CD4-positive, alpha-beta T cell treated with Interferon alpha-2 for 1 hour (primary cell): ENCODE data around the gene ATXN7.

Source experiments
- DNase-seq, 2 donors: peaks; one replicate each; pipeline ENCODE4 v3.0.0-alpha.2; 2020 to 2022

The ATXN7 gene

DNA sequence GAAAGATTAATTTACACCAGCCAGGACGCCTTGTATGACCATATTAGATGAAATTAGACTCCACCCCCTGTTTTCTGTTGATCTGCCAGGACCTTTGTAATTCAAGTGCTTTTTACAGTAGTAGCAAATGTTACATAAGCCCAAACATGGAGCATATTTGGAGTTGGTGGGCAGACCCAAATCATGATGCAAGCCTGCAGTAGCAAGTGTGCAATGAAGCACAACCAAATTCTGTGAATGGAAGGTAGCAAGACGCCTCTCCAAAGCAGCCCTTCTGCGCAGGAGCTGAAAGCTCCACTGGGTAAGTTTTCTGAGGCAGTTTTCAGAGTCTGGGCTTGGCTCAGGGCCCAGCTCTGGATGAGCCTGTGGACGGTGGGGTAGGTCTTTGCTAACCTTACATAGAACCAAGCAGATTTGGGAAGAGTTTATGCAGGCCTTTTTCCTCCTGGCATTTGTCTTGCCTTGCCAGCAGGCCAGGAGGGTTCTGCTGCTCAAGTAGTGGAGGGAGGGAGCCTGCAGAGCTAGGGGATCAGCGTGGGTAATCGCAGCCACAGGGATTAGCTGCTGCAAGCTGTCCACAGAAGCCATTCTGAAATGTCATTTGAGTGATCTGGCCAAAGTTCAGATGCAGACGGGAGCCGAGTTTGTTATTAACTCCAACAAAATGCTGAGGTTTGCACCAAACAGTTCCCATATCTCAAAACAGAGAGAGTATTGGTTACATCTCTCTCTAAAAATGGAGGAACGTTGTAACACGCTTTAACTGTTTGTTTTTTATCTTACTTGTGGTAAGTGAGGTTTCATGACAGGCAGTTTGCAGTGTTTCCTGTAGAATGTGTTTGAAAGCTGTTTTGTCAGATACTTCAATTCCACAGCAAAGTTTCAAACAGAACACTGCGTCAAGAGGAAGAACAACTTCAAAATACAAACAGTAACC, 104.3 kb downstream of the ATXN7 start:
- DNase-seq = peak; percentile 32 to 79

DNA sequence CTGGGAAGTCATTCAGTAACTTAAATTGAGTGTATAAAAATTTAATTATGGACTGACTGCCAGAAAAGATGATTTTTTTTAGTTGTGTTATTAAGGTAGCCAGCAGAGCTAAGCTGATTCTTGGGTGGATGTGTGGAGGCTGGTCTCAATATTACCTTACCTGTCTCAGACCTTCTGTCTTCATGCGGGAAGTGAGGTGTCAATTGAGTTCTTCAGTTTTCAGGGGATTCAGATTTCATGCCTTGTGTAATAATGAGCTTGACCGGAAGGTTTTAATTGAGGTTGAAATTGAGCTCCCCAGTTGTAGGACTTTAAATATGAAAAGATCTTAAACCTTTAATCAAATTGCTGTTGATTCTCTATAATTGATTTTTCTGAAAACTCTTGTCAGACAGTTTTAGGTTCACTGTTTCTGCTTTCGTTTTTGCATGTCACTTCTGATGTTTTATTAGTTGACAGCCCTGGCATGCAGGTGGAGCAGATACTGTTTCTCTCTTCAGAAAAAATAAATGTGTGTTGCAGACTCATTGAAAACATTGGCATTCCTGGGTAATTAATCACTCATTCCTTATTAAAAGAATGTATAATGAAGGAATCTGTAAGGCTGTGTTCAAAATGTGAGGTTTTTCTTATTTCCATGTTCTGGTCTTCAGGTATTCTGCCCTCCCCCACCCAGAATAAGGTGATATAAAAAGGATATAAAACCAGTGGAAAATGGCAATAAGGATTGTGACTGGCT, 105.1 kb downstream of the ATXN7 start:
- no peak for DNase-seq

DNA sequence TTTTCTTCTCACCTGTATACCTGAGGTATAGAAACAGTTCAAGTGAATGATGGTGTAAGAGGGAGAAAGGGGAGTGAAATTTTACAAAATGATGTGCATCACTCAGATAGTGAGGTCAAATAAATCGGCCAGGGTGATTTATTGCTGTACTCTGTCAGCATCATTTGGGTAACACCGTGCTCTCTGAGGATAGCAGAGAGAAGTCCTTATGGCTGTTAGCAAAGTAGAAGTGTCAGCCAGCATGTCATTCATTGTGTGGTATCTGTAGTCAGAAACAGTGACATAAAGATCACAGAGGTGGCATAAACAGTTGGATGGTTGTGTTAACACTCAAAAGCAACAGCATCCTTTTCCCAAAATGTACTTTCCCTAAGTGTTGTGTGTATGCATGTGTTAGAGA, 106.2 kb downstream of the ATXN7 start:
- DNase-seq = no peak

DNA sequence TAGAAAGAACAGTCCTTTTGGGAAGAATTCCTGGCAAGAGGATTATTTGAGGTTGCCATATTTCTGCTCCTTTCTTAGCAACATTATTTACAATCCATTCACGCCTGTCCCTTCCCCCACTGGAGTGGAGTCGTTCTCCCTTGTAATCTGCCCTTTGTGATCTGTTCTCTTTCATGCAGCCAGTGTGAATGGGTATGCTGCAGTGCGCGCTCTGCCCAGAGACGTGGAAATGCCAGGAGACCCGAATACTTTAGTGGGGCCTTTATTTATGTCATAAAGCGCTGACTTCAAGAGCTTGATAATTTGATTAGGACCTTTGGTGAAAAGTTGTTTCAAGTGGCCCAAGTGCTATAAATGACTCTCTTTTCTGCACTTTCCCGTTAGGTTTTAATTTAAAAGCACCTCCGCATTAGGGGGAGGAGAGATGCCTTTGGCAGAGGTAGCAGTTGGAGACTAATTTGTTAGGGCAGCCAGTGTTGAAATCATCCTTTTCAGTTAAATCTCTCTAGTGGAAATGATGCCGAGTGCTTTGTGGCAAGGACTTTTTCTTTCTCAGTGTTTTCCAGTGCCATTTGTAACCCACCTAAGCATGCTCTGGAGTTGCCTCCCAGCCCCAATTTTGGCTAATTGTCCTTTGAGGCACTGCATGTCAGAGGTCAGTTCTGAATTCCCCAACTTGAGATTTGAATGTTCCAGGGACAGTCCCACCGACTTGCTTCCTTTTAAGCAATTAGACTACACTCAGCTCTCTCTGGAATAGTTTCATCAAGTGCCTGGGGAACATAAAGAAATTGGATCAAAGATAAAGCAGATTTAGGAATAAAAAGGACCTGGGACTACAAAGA, 107.2 kb downstream of the ATXN7 start:
- DNase-seq = no peak

DNA sequence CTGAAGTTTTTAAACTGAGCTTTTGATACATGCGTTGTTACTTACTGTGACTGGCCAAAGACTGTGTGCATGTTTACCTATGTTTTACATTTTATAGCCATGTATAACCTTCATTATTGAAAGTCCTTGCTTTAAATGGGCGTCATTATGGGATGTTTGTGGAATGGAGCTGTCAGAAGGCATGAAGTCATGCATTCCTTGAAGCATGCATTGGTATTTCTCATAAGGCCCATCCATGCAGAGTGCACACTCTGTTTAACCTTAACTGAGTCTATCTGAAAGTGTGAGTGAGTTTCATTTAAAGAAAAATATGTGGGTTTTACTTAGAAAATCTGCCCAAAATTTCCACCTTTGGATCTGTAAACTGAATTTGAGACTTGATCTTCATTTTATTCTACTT, 108.5 kb downstream of the ATXN7 start:
- DNase-seq = no peak

DNA sequence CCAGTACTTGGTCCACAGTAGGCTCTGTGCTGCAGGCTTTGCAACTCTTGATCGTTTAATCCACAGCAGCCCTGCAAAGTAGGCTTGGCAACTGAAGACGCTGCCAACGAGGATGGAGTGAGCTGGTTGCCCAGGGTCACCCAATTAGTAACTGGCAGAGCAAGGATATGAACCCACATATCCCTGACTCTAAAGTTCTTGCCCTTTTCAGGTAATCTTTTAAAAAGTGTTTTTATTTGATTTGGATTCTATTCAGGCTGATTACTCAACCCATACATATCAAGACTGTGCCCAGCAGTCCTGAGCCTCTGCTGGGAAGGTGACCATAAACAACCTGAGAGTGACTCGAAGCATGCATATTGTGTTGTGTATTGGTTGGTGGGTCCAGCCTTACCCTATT, 109.3 kb downstream of the ATXN7 start:
- no peak for DNase-seq

DNA sequence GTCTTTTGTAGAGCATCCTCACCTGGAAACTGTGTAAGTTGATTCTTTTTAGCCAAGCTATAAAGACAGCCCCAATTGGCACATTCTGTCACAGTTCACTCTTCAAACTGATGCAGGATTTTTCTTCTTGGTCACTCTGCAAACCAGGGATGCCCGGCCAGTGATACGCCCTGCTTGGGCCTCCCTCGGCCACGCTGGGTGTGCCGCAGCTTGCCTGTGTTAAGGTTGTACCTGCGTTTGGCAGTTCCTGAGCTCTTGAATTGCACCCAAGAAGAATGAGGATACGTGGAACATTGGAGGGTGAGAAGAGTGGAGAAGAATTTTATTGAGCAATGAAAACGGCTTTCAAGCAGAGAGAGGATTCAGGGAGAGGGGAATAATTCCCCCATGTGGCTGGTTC, 109.7 kb downstream of the ATXN7 start:
- no peak for DNase-seq

DNA sequence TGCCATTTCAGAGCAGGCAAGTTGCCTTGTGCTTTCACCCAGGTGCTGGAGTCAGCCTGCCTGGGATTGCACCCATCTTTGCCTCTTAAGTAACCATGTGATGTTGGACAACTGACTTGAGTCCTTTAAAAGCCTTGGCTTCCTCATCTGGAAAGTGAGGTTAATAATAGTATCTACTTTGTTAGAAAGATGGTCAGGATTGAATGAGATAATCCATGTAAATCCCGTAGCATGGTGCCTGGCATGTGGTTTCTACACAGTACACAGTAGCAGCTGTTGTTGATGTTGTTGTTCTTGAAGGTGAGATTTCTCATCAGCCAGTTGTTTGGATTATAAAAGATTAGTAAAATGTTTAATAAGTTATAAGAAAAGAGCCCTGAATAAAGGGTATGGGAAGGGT, 110.8 kb downstream of the ATXN7 start:
- DNase-seq = no peak

DNA sequence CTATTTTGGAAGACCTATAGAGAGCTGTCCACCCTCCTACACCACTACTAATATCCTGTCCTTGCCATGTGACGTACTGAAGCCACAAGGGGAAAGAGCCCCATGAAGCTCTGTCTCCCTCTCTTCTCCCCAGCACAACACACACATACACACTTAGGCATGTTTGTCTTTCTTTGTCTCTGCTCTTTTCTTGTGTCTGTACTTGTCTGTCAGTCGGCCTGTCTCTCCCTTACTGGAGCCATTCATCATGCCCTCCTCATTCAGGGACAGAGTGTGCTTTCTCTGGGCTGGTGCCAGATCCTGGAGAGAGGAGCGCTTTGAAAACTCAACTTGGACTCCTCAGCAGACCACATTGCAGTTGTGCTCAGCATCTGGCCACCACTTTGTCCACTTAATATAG, 112.1 kb downstream of the ATXN7 start:
- no peak for DNase-seq

DNA sequence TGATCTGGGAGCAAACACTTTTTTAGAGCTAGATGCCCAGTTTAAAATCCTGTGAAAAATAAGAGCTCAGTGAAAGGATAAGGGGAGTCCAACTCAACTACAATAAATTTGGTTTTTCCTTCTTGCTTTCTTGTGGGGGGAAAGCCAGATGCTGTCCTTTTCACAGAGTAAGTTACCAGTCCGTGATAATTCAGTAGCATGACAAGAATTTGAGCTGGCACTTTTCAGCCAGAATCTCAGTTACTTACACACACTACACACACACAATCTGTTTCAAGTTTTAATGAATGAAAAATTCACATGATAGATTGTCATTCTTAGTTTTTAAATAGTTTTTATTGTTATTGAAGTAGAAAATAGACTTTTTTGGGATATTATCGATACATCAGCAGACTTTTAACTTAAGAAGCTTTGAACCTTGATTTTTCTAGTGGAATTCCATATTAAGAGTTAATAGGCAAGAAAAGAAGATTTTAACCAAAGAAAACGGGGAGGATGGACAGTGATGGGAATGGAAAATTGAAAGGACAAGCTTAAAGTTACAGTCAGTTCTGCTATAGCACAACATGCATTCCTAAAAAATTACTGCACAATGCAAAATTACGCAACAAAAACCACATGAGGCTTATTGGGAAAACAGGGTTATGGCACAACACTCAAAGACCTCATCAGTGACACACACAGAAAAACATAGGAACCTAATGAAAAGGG, 112.6 kb downstream of the ATXN7 start:
- no peak for DNase-seq

DNA sequence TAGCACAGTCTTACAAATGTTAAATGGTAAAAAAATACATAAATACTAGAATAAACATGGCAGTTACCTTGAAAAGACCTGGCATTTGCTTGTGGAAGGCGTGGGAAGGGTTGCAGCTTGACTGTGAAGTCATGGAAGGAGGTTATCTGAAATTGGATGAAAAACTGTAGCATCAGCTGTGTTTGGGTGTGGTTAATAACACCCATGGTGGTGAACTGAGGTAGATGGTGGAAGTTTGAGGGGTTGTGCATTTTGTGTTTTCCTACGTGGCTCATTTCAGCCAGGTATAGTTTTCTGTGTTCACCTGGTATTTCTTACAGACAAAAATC, 113.2 kb downstream of the ATXN7 start:
- no peak for DNase-seq

DNA sequence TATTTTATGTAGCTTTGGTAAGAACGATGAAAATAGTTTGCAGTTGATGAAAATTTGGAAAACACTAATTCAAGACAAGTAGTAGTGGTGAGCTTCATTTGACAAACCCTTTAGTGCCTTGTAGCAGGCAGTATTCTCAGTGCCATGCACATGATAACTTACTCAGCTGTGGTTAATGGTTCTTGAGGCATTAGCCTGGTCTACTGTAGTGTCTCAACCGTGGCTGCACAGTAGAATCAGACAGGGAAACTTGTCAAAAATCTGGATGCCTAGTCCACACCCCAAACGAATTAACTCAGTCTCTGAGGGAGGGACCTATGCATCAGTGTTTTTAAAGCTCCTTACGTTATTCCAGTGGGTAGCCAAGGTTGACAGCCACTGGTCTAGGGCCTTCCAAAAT, 114.2 kb downstream of the ATXN7 start:
- DNase-seq = no peak

DNA sequence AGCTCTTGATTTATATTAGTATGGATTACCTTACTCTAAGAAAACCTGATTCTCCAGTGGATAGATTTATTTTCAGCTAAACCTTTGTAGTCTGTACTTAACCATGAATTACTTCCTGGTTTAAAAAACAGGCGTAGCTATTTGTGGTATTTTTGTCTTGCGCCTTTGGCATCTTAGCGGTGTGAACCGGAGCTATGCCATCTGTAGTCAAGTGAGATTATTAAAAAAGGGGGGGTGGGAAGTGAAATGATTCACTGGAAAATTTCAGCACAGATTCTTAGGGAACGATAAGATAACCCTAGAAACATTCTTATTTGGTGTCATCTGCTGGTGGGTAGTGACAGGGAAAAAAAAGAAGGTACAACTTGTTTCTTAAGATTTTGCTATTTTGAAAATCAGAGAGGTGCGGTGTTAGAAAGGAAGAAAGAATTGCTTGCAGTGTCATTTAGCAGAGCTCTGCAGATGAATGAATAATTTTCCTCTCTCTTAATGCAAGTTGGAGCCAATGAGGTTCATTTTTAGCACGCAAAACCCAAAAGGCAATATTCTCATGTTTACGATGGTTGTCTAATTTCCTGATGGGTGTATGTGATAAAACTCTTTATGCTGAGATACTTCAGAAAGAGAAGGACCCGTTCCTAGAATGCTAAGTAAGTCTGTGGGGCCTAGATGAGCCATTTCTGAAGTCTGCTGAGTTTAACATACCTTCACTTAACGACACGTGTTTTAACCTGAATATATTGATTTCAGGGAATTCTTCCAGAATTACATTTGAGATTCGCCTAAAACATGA, 115.6 kb downstream of the ATXN7 start:
- DNase-seq = peak; percentile 32 to 70

DNA sequence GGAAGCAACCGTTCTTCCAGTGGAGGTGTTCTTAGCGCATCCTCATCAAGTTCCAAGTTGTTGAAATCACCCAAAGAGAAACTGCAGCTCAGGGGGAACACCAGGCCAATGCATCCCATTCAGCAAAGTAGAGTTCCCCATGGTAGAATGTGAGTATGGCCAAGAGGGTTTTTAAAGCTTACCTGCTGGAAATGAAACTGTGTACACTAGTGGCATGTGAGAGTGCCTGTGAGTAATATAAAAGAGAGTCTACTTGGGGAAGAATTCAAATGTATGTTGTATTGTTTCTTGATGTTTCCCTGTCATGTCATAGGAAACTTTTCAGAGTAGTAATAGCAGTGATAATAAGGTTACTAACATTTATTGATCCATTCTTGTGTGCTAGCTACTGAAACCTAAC, 116.4 kb downstream of the ATXN7 start:
- DNase-seq = no peak

DNA sequence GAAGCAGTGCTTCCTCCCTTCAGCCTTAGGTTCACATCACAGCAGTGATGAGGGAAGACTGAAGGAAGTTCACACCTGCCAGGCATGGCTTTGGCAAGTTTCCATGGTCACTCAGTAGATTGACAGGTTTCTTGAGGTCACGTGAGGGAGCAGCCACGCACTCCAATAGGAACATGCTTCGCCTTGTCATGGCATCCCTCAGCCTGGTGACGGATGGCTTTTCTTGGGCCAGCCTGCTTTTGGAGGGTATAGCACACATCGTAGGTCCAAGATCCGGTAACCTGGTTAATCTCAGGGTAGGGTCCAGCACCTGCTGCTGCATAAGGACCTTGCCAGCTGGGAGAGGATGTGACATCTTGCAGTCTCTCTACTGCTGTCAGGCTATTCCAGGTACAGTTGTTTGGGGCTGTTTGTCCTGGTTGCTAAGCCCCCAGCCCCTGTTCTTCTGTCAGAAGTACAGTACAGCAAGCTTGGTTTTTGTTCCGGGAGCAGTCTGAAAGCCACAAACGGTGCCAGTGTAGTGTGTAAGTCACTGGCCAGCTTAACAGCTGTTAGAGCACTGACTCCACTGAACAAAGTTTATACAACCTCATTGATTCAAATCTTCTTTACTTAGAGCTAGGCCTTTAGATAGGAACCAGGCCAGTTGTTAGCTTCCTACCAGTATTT, 117.3 kb downstream of the ATXN7 start:
- peak in 1 of 2 donors; percentile 37 for DNase-seq

DNA sequence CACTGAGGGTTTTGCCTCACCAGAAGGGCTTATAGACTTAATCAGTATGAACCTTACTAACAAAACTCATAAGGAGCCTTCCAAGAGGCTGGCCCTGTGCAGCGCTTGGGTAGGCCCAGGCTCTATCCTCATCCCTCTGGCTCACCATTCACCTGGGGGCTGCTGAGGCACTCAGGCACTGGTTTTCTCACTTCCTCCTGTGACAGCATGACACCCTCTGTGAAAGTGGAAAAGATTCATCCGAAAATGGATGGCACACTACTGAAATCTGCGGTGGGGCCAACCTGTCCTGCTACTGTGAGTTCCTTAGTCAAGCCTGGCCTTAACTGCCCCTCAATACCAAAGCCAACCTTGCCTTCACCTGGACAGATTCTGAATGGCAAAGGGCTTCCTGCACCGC, 118.3 kb downstream of the ATXN7 start:
- no peak for DNase-seq

DNA sequence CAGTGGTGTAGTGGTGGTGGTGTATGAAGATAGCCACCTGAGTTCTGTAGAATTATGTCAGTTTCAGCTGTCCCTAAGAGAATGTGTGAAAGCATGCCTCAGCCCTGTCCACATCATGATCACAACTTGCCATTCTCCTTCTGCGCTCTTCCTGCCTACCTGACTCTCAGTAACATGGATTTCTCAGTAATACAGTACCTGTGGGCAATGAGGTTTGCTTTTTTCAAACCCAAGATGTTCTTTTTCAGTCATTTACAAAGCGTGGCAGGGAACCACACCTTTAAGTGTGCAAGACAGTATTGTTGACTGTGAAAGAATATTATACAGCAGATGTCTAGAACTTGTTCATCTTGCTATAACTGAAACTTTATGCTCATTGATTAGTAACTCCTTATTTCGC, 120.7 kb downstream of the ATXN7 start:
- no peak for DNase-seq

DNA sequence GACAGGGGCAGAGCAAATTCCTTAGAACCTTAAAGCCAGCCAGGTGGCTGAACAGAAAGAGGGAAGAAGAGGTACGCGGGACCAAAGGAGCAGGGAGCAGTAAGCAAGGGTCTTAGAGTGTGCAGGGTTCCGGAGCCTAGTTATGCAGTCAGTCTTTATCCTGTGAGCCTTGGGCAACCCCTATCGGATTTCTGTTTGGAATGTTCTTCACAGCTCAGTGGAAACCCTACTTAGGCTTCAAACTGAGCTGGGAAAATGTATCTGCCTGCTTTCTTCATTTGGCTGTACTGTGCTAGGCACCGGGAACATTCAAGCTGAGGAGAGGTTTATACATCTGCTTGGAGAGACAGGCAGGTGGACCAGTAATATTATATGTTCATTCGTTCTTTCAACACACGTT, 122.5 kb downstream of the ATXN7 start:
- no peak for DNase-seq

DNA sequence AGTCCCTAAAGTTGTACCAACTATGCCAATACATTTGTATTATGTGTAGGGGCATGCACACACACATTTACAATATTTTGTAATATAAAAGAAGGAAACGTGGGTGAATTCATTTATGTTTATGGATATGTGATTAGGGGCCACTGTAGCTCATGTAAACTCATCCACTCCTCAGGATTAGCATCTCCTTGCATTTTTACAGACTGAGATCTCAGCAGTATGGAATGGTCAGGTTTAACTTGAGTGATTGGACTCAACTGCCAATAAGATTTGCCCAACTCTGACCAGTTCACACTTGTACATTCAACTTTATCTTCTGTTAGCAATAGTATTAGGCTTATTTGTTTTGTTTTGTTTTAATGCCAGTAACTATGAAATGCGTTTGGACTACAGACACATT, 123.2 kb downstream of the ATXN7 start:
- no peak for DNase-seq

DNA sequence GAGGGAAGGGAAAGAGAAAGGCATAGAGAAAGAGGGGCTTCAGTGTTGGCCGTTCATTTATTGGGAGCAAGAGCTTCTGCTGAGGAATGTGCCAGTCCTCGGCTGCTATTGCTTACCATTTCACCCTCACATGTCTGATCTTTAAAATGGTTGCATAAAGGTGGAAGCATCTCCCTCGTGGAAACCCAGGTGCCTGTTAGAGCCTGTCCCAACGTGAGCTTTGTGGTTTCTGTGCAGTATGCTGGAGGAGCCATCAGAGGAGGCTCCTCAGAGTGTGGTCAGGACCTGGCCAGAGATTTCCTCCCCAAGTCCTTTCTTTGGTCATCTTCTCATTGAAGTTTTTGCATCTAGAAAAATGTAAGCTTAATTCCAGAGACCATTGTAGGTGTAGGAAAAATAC, 125.3 kb downstream of the ATXN7 start:
- DNase-seq = no peak

DNA sequence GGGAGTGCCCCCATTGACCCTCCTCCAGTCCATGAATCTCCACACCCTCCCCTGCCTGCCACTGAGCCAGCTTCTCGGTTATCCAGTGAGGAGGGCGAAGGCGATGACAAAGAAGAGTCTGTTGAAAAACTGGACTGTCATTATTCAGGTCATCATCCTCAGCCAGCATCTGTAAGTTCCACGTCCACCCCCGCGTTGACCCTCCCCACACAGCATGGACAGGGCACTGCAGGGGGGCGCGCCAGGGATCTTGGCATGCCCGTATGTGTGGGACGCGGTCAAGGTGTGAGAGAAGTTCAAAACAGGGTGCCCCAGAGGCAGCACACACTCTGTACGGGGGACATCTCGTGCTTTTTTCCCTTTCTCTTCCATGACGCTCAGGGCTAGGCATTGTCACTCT, 126.5 kb downstream of the ATXN7 start:
- DNase-seq = no peak
